B cell (primary cell): ENCODE measurements around the gene PRR7. TPM values are rescaled to one million over a fixed set of nuclear protein-coding genes. Genes with fewer than 3 reads are reported as not detected.

ENCODE experiments used
- ATAC-seq: fragments of 200-7000 bp; cut with Tn5 transposase; one replicate; pipeline ENCODE4 v1.10.0; 2021; ENCODE audit warnings: low read depth, mild to moderate bottlenecking, moderate number of reproducible peaks, moderate library complexity
- CTCF ChIA-PET: fragments of 350-600 bp; sonication (Branson Sonifier 250); formaldehyde crosslinking; loops from one replicate; lab custom pipeline; 2021; ENCODE audit warnings: antibody characterized with exemption, inconsistent platforms; lab: Charles Lee
- POLR2A ChIA-PET: fragments of 350-600 bp; sonication (Branson Sonifier 250); formaldehyde crosslinking; loops from one replicate; lab custom pipeline; 2021; ENCODE audit warnings: antibody characterized with exemption; lab: Charles Lee
- DNase-seq: peaks from one replicate; pipeline ENCODE4 v3.0.0; 2013
- H2AFZ ChIP-seq: 2 replicates; pipeline ENCODE4 v1.6.1; 2012; ENCODE audit warnings: mild to moderate bottlenecking, low read depth, low read length; ENCODE audit not compliant: insufficient read depth, poor library complexity, severe bottlenecking
- H3K27ac ChIP-seq, 2 donors: 1 replicate in 1 of 2; 2 replicates in 1 of 2; pipeline ENCODE4 v1.5.1; 2012 to 2013; ENCODE audit warnings: low read length in 2 of 2, mild to moderate bottlenecking in 2 of 2, moderate library complexity in 1 of 2
- H3K27me3 ChIP-seq, 4 experiments: fragments of 200-600 bp in 1 of 4; sonication (generic) in 1 of 4; replicated peaks in 1 of 4; 1 replicate in 2 of 4; 2 replicates in 2 of 4; pipeline versions ENCODE4 v1.6.1 to v1.7.0; 2013 to 2016; ENCODE audit warnings: low read length in 3 of 4, mild to moderate bottlenecking in 2 of 4, mixed read lengths in 1 of 4, moderate library complexity in 1 of 4; ENCODE audit not compliant: insufficient read depth in 4 of 4, control insufficient read depth in 3 of 4; ENCODE audit errors: control extremely low read depth in 1 of 4
- H3K36me3 ChIP-seq, 2 experiments: replicated peaks in 1 of 2; 1 replicate in 1 of 2; 2 replicates in 1 of 2; pipeline versions ENCODE4 v1.6.1 to v1.7.1; 2013; ENCODE audit warnings: low read length in 1 of 2; ENCODE audit not compliant: insufficient read depth in 2 of 2, control insufficient read depth in 1 of 2; ENCODE audit errors: control extremely low read depth in 1 of 2, extremely low read depth in 1 of 2
- H3K4me1 ChIP-seq, 2 donors: fragments of 200-600 bp in 1 of 2; sonication (generic) in 1 of 2; 1 replicate in 1 of 2; 2 replicates in 1 of 2; pipeline versions ENCODE4 v1.5.1 to v1.6.1; 2013 to 2017; ENCODE audit warnings: low read length in 2 of 2; ENCODE audit not compliant: control insufficient read depth in 2 of 2, insufficient read depth in 2 of 2
- H3K4me2 ChIP-seq: replicated peaks from 2 replicates; pipeline ENCODE3; 2012; ENCODE audit warnings: mild to moderate bottlenecking, low read depth, low read length; ENCODE audit not compliant: poor library complexity, severe bottlenecking
- H3K4me3 ChIP-seq, 5 experiments: fragments of 200-600 bp in 1 of 5; sonication (generic) in 1 of 5; 1 replicate in 3 of 5; 2 replicates in 2 of 5; pipeline versions ENCODE4 v1.5.1 to v1.7.0; 2011 to 2016; ENCODE audit warnings: low read length in 4 of 5, mild to moderate bottlenecking in 4 of 5, low read depth in 2 of 5, control low read depth in 1 of 5, moderate library complexity in 1 of 5; ENCODE audit not compliant: insufficient read depth in 1 of 5; ENCODE audit errors: control extremely low read depth in 1 of 5, extremely low read depth in 1 of 5
- H3K79me2 ChIP-seq: fragments of 200-600 bp; sonication (generic); one replicate; pipeline ENCODE4 v1.6.0; 2016; ENCODE audit warnings: low read length; ENCODE audit not compliant: control insufficient read depth, insufficient read depth
- H3K9ac ChIP-seq: fragments of 200-600 bp; sonication (generic); 2 replicates; pipeline ENCODE4 v1.6.1; 2017; ENCODE audit warnings: mild to moderate bottlenecking, low read length, moderate library complexity
- H3K9me3 ChIP-seq, 3 donors: one replicate each; pipeline versions ENCODE4 v1.6.1 to v1.7.1; 2013; ENCODE audit warnings: low read length in 2 of 3; ENCODE audit not compliant: control insufficient read depth in 2 of 3, insufficient read depth in 1 of 3; ENCODE audit errors: control extremely low read depth in 1 of 3
- H4K20me1 ChIP-seq: 2 replicates; pipeline ENCODE4 v1.6.0; 2012; ENCODE audit warnings: mild to moderate bottlenecking, low read length; ENCODE audit not compliant: insufficient read depth, control insufficient read depth, poor library complexity, severe bottlenecking
- H3K27ac Mint-ChIP-seq: one replicate; pipeline ENCODE4 v1.8.0; 2021; ENCODE audit warnings: mixed read lengths
- H3K27me3 Mint-ChIP-seq: one replicate; pipeline ENCODE4 v1.8.0; 2021; ENCODE audit warnings: mixed read lengths
- H3K4me1 Mint-ChIP-seq: one replicate; pipeline ENCODE4 v1.8.0; 2021; ENCODE audit warnings: mixed read lengths
- H3K4me3 Mint-ChIP-seq: one replicate; pipeline ENCODE4 v1.8.0; 2021; ENCODE audit warnings: mixed read lengths
- H3K9me3 Mint-ChIP-seq: one replicate; pipeline ENCODE4 v1.8.0; 2022; ENCODE audit warnings: mixed read lengths; ENCODE audit not compliant: insufficient read depth
- CTCF ChIP-seq: fragments of 200-600 bp; IDR thresholded peaks from one replicate; pipeline ENCODE4 v1.8.0; 2022; ENCODE audit warnings: antibody characterized with exemption, mild to moderate bottlenecking
- EZH2 ChIP-seq: IDR thresholded peaks from 2 replicates; pipeline ENCODE4 v1.6.1; 2012; ENCODE audit warnings: borderline replicate concordance, low read depth, mild to moderate bottlenecking, moderate library complexity, low read length; ENCODE audit not compliant: insufficient read depth, poor library complexity, severe bottlenecking
- WGBS: methylation state at CpG from one replicate; pipeline ENCODE4 v1.1.5; 2013; ENCODE audit warnings: missing lambda C conversion rate; ENCODE audit not compliant: insufficient coverage; 5-methylcytosine and 5-hydroxymethylcytosine counted together
- intact Hi-C: fragments of 100-400 bp; cut with micrococcal nuclease; formaldehyde crosslinking; loops from one replicate; pipeline ENCODE4 v1.10.0; 2022
- polyA plus RNA-seq: library from polyadenylated mRNA; depleted of rRNA; stranded (reverse); fragments of >200 nt; gene quantifications from 2 replicates; pipeline ENCODE4 v1.2.3, GENCODE V29; 2012
- total RNA-seq, 2 donors: library from RNA; stranded (reverse); fragments of 120-200 nt in 1 of 2; gene quantifications; 1 replicate in 1 of 2; 2 replicates in 1 of 2; pipeline versions ENCODE4 v1.2.3 to v1.2.4, GENCODE V29; 2013 to 2022

Gene PRR7
- total and polyA plus RNA-seq, 2 donors (not counting 1 experiment from before 2014, with no cell fraction given) = 4.8 to 84.4 TPM

GRCh38 chr5:177452688-177453638 lies 6.3 kb downstream of the PRR7 start:
- Mint-ChIP-seq H3K4me3 (peak overlapping the region; percentile 96), H3K27me3 (no peaks in the 10 kb centered on the region), H3K4me1 (peaks cover 40% of the 10 kb centered on the region), H3K27ac (peak overlapping the region; percentile 97), H3K9me3 (no peaks in the 10 kb centered on the region)
- peaks cover 0 to 14% (median 0%) of the 10 kb centered on the region in 4 experiments for H3K27me3 ChIP-seq
- 93% methylated on average over 14 of the region's 17 CpGs for WGBS
- ChIA-PET CTCF (interaction anchor here (1.2 to 21.3 kb wide), 10 partner anchors 7 to 134 kb away, joined by 3 to 628 read pairs (median 30); partner anchors contain the start of genes DOK3, F12, GRK6 and PFN3), POLR2A (interaction anchor here (0.6 to 6.7 kb wide), 9 partner anchors 7 to 102 kb away, joined by 3 to 87 read pairs (median 5); partner anchors contain the start of genes DOK3, GRK6 and LMAN2)
- peaks cover 26 to 47% of the 10 kb centered on the region in 2 donors for H3K4me1 ChIP-seq
- H3K9ac ChIP-seq = peak overlapping the region; percentile 68
- peaks cover 21% of the 10 kb centered on the region for H3K79me2 ChIP-seq
- no peak for DNase-seq
- H4K20me1 ChIP-seq = peaks cover 43% of the 10 kb centered on the region
- H3K9me3 ChIP-seq = peaks cover 0 to 4% (median 0%) of the 10 kb centered on the region in 3 donors
- ATAC-seq = no peak
- intact Hi-C loops = no loop called here
- H3K4me2 ChIP-seq = peak overlapping the region; percentile 99
- H2AFZ ChIP-seq = no peak overlapping the region
- no peak for TF ChIP-seq EZH2
- no peak overlapping the region for H3K27ac ChIP-seq
- no peaks in the 10 kb centered on the region for H3K36me3 ChIP-seq
- peak overlapping the region in 1 of 5 experiments; percentile 74 for H3K4me3 ChIP-seq

GRCh38 chr5:177453852-177454396 lies 7.3 kb downstream of the PRR7 start:
- peaks cover 17 to 38% of the 10 kb centered on the region in 2 donors for H3K4me1 ChIP-seq
- peak overlapping the region; percentile 13 to 74 (median 62) for H3K4me3 ChIP-seq
- H3K27ac ChIP-seq = peak overlapping the region; percentile 54 to 97

More at GRCh38 chr5:177453852-177454396, 7.3 kb downstream of the PRR7 start:
- H3K27me3 ChIP-seq = peaks cover 0 to 9% (median 0%) of the 10 kb centered on the region in 4 experiments
- peaks cover 0 to 4% (median 0%) of the 10 kb centered on the region in 3 donors for H3K9me3 ChIP-seq
- H3K9ac ChIP-seq = peak overlapping the region; percentile 68
- TF ChIP-seq CTCF (no peak), EZH2 (no peak)
- ATAC-seq (no peak), DNase-seq (peak; percentile 88)
- peaks cover 31% of the 10 kb centered on the region for H3K4me1 Mint-ChIP-seq
- peak overlapping the region; percentile 97 for H3K27ac Mint-ChIP-seq
- H3K79me2 ChIP-seq = peaks cover 21% of the 10 kb centered on the region
- H3K36me3 ChIP-seq = no peaks in the 10 kb centered on the region
- peak overlapping the region; percentile 8 for H2AFZ ChIP-seq
- intact Hi-C loops = loop anchor here (1.0 to 2.0 kb wide), 7 partner anchors 8 to 136 kb away; partner anchors contain the start of genes GRK6 and PRR7
- peaks cover 33% of the 10 kb centered on the region for H4K20me1 ChIP-seq
- ChIA-PET POLR2A (interaction anchor here (1.5 to 6.7 kb wide), 7 partner anchors 8 to 103 kb away, joined by 4 to 87 read pairs (median 15); partner anchors contain the start of genes DOK3, GRK6 and LMAN2), CTCF (interaction anchor here (0.7 to 21.3 kb wide), 12 partner anchors 8 to 152 kb away, joined by 4 to 628 read pairs (median 26); partner anchors contain the start of genes DOK3, F12, GRK6 and LMAN2)
- WGBS = 2% methylated on average over 26 of the region's 31 CpGs
- peak overlapping the region; percentile 99 for H3K4me2 ChIP-seq
- H3K27me3 Mint-ChIP-seq = no peaks in the 10 kb centered on the region
- no peaks in the 10 kb centered on the region for H3K9me3 Mint-ChIP-seq
- H3K4me3 Mint-ChIP-seq = peak overlapping the region; percentile 96
